Measurements from ENCODE around the gene LMNB1.
A peak's percentile ranks its signal among the peaks of the same experiment; 100 is the strongest.
"Not testable (repeated sequence)": the region's sequence is repeated elsewhere in the genome, so short reads cannot be mapped to it uniquely, and the experiment has no call there.

LMNB1 gene

GRCh38 chr5:126777975-126778674, 1.2 kb downstream of the LMNB1 start:
- TF ChIP-seq TAF1 (IDR thresholded peaks at IDR 0.05; ENCODE audit: low read depth, low read length) (peak; percentile 73), PAX5 (IDR thresholded peaks at IDR 0.05; ENCODE audit: insufficient read depth, low read length, severe bottlenecking) (no peak), POU2F2 (IDR thresholded peaks at IDR 0.05; ENCODE audit: low read depth, low read length) (peak; percentile 42; the same call in 1 of the 2 replicates), SPI1 (IDR thresholded peaks at IDR 0.05; ENCODE audit: low read depth, low read length) (peak; percentile 47; the same call in 1 of the 2 replicates), POLR2A (IDR thresholded peaks at IDR 0.05; ENCODE audit: low read depth, low read length) (peak; percentile 70), POLR2AphosphoS5 (IDR thresholded peaks at IDR 0.05; ENCODE audit: low read depth, low read length) (peak; percentile 80)
- FAIRE-seq, result peak; percentile 93
- DNase-seq (ENCODE audit: insufficient read length, low spot score), result peak; percentile 63

GRCh38 chr5:126778675-126779403, 1.9 kb downstream of the LMNB1 start:
- TF ChIP-seq TAF1 (IDR thresholded peaks at IDR 0.05; ENCODE audit: low read depth, low read length) (no peak), SPI1 (IDR thresholded peaks at IDR 0.05; ENCODE audit: low read depth, low read length) (no peak), POU2F2 (IDR thresholded peaks at IDR 0.05; ENCODE audit: low read depth, low read length) (no peak), POLR2A (IDR thresholded peaks at IDR 0.05; ENCODE audit: low read depth, low read length) (no peak), POLR2AphosphoS5 (IDR thresholded peaks at IDR 0.05; ENCODE audit: low read depth, low read length) (no peak), PAX5 (IDR thresholded peaks at IDR 0.05; ENCODE audit: insufficient read depth, low read length, severe bottlenecking) (no peak)
- FAIRE-seq (no peak), DNase-seq (ENCODE audit: insufficient read length, low spot score) (no peak)

GRCh38 chr5:126780165-126780827, 3.4 kb downstream of the LMNB1 start:
- DNase-seq (ENCODE audit: insufficient read length, low spot score) (no peak), FAIRE-seq (peak; percentile 55)
- TF ChIP-seq POU2F2 (IDR thresholded peaks at IDR 0.05; ENCODE audit: low read depth, low read length), result no peak
- TF ChIP-seq SPI1 (IDR thresholded peaks at IDR 0.05; ENCODE audit: low read depth, low read length), result no peak
- no peak for TF ChIP-seq PAX5 (IDR thresholded peaks at IDR 0.05; ENCODE audit: insufficient read depth, low read length, severe bottlenecking)
- TF ChIP-seq POLR2AphosphoS5 (IDR thresholded peaks at IDR 0.05; ENCODE audit: low read depth, low read length), result no peak
- no peak for TF ChIP-seq TAF1 (IDR thresholded peaks at IDR 0.05; ENCODE audit: low read depth, low read length)
- TF ChIP-seq POLR2A (IDR thresholded peaks at IDR 0.05; ENCODE audit: low read depth, low read length), result no peak

DNA sequence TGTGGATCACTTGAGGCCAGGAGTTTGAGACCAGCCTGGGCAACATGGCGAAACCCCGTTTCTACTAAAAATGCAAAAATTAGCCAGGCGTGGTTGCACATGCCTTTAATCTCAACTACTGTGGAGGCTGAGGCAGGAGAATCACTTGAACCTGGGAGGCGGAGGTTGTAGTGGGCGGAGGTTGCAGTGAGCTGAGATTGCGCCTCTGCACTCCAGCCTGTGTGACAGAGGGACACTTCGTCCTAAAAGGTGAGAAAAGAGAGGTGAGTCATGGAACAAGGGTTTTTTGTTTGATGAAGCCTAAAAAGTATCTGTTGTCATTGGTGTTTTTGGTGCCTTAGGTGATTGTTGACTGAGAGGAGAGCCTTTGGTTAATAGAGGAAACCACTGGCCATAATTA, 11.5 kb downstream of the LMNB1 start:
- not testable (repeated sequence) for DNase-seq (ENCODE audit: insufficient read length, low spot score); FAIRE-seq

DNA sequence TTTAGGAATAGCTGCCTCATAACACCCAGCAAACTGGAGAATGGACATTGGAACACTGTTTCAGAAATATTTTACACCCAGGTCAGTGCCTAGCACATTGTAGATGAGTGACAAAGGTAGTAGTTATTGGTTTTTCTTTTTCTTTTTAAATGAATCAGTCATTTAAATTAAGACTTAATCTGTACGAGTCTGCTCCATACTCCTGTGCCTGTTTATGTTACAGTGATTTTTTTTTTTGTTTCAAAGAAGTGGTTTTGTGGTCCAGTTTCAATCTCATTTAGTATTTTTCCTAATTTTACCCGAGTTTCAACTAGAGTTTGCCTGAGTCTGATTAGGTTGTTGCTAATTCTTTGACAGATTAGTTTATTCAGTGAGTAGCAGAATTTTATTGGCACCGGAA, 16.2 kb downstream of the LMNB1 start:
- FAIRE-seq (no peak), DNase-seq (ENCODE audit: insufficient read length, low spot score) (no peak)
- TF ChIP-seq SPI1 (IDR thresholded peaks at IDR 0.05; ENCODE audit: low read depth, low read length) (no peak), POLR2AphosphoS5 (IDR thresholded peaks at IDR 0.05; ENCODE audit: low read depth, low read length) (no peak), POLR2A (IDR thresholded peaks at IDR 0.05; ENCODE audit: low read depth, low read length) (no peak), TAF1 (IDR thresholded peaks at IDR 0.05; ENCODE audit: low read depth, low read length) (no peak), PAX5 (IDR thresholded peaks at IDR 0.05; ENCODE audit: insufficient read depth, low read length, severe bottlenecking) (no peak), POU2F2 (IDR thresholded peaks at IDR 0.05; ENCODE audit: low read depth, low read length) (no peak)

DNA sequence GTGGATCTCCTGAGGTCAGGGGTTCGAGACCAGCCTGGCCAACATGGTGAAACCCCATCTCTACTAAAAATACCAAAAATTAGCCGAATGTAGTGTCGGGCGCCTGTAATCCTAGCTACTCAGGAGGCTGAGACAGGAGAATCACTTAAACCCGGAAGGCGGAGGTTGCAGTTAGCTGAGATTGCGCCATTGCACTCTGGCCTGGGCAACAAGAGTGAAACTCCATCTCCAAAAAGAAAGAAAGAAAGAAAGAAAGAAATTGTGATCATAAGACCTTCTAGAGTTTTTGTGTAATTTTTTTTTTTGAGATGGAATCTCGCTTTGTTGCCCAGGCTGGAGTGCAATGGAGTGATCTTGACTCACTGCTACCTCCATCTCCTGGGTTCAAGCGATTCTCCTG, 16.7 kb downstream of the LMNB1 start:
- FAIRE-seq; DNase-seq (ENCODE audit: insufficient read length, low spot score): not testable (repeated sequence)

DNA sequence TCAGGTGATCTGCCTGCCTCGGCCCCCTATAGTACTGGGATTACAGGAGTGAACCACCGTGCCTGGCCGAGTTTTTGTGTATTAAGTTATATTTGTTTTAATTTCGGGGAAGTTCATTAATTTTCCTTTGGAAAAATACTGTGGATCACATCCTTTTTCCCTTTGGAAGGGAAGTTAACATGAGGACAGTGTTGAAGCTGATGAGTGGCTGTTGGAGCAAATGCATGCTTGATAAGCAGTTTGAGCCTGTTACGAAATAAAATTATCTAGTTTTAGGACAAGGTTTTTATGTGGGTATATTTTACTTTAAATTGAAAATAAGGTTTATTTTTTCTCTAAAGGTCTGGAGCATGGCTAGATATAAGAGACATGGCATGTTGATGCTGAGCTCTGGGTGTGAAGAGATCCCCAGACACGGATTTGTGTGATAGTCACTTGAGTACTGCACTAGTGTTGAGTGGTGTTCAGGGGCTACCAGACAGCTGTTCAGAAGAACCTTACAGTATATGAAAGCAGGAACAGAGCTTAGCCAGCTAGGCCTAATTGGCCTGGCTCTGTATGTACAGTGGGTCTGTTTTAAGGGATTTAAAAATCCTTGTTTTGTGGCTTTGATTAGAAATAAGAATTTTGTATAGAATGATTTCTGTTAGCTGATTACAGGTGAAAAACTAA, 17.4 kb downstream of the LMNB1 start:
- FAIRE-seq (no peak), DNase-seq (ENCODE audit: insufficient read length, low spot score) (no peak)
- TF ChIP-seq POU2F2 (IDR thresholded peaks at IDR 0.05; ENCODE audit: low read depth, low read length) (no peak), SPI1 (IDR thresholded peaks at IDR 0.05; ENCODE audit: low read depth, low read length) (no peak), POLR2A (IDR thresholded peaks at IDR 0.05; ENCODE audit: low read depth, low read length) (no peak), POLR2AphosphoS5 (IDR thresholded peaks at IDR 0.05; ENCODE audit: low read depth, low read length) (no peak), TAF1 (IDR thresholded peaks at IDR 0.05; ENCODE audit: low read depth, low read length) (no peak), PAX5 (IDR thresholded peaks at IDR 0.05; ENCODE audit: insufficient read depth, low read length, severe bottlenecking) (no peak)

- FAIRE-seq (no peak), DNase-seq (ENCODE audit: insufficient read length, low spot score) (no peak)
- TF ChIP-seq TAF1 (IDR thresholded peaks at IDR 0.05; ENCODE audit: low read depth, low read length) (no peak), SPI1 (IDR thresholded peaks at IDR 0.05; ENCODE audit: low read depth, low read length) (no peak), PAX5 (IDR thresholded peaks at IDR 0.05; ENCODE audit: insufficient read depth, low read length, severe bottlenecking) (no peak)
Observed at GRCh38 chr5:126799780-126800179, 22.8 kb downstream of the LMNB1 start.

GRCh38 chr5:126801174-126801991, 24.4 kb downstream of the LMNB1 start:
- TF ChIP-seq POLR2AphosphoS5 (IDR thresholded peaks at IDR 0.05; ENCODE audit: low read depth, low read length), result no peak
- no peak for TF ChIP-seq POLR2A (IDR thresholded peaks at IDR 0.05; ENCODE audit: low read depth, low read length)
- no peak for TF ChIP-seq SPI1 (IDR thresholded peaks at IDR 0.05; ENCODE audit: low read depth, low read length)
- TF ChIP-seq TAF1 (IDR thresholded peaks at IDR 0.05; ENCODE audit: low read depth, low read length), result no peak
- no peak for TF ChIP-seq POU2F2 (IDR thresholded peaks at IDR 0.05; ENCODE audit: low read depth, low read length)
- TF ChIP-seq PAX5 (IDR thresholded peaks at IDR 0.05; ENCODE audit: insufficient read depth, low read length, severe bottlenecking), result no peak
- peak; percentile 51 for FAIRE-seq
- DNase-seq (ENCODE audit: insufficient read length, low spot score), result no peak
